Activated naive CD4-positive, alpha-beta T cell treated with anti-CD3 and anti-CD28 coated beads for 36 hours (primary cell): Measurements from ENCODE around the gene BPIFB2. TPM values are rescaled to one million over a fixed set of nuclear protein-coding genes. Genes with fewer than 3 reads are reported as not detected.
"Not testable (repeated sequence)": the region's sequence is repeated elsewhere in the genome, so short reads cannot be mapped to it uniquely, and the experiment has no call there.

ENCODE experiments used
- CTCF ChIA-PET: fragments of 350-600 bp; sonication (Branson Sonifier 250); formaldehyde crosslinking; loops from one replicate; lab custom pipeline; 2021; ENCODE audit warnings: antibody characterized with exemption; lab: Charles Lee
- DNase-seq: peaks from one replicate; pipeline ENCODE4 v3.0.0-alpha.2; 2020
- H3K27ac Mint-ChIP-seq: one replicate; pipeline ENCODE4 v1.8.0; 2021; ENCODE audit warnings: mild to moderate bottlenecking, mixed read lengths
- H3K27me3 Mint-ChIP-seq: one replicate; pipeline ENCODE4 v1.8.0; 2021; ENCODE audit warnings: low read depth, mixed read lengths
- H3K36me3 Mint-ChIP-seq: one replicate; pipeline ENCODE4 v1.8.0; 2021; ENCODE audit warnings: low read depth, mixed read lengths
- H3K4me1 Mint-ChIP-seq: one replicate; pipeline ENCODE4 v1.8.0; 2021; ENCODE audit warnings: low read depth, mixed read lengths
- H3K4me3 Mint-ChIP-seq: one replicate; pipeline ENCODE4 v1.8.0; 2021; ENCODE audit warnings: mild to moderate bottlenecking, moderate library complexity, mixed read lengths
- H3K9me3 Mint-ChIP-seq: one replicate; pipeline ENCODE4 v1.8.0; 2021; ENCODE audit warnings: mixed read lengths
- intact Hi-C: fragments of 100-400 bp; cut with micrococcal nuclease; formaldehyde crosslinking; loops from one replicate; pipeline ENCODE4 v1.15.1; 2023
- total RNA-seq, 2 experiments: library from RNA; stranded (reverse); gene quantifications; one replicate each; pipeline ENCODE4 v1.2.3, GENCODE V29; 2021

Gene BPIFB2
- total RNA-seq, 2 experiments from 2014 or later = not detected

DNA sequence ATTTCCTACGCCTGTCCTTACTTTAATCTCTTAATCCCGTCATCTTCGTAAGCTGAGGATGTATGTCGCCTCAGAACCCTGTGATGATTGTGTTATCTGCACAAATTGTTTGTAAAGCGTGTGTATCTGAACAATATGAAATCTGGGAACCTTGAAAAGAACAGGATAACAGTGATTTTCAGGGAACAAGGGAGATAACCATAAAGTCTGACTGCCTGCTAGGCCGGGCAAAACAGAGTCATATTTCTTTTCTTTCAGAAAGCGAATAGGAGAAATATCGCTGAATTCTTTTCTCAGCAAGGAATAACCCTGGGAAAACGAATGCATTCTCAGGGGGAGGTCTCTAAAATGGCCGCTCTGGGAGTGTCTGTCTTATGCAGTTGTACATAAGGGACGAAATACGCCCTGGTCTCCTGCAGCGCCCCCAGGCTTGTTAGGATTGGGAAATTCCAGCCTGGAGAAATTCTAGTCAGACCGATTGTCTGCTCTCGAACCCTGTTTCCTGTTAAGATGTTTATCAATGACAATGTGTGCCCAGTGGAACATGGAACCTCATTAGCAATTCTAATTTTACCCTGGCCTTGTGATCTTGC lies 37.7 kb downstream of the BPIFB2 start:
- CTCF ChIA-PET, H3K27me3 Mint-ChIP-seq, intact Hi-C loops, H3K4me3 Mint-ChIP-seq, H3K36me3 Mint-ChIP-seq, H3K27ac Mint-ChIP-seq, DNase-seq, H3K4me1 Mint-ChIP-seq: not testable (repeated sequence)
- peaks cover 14% of the 10 kb centered on the region for H3K9me3 Mint-ChIP-seq

DNA sequence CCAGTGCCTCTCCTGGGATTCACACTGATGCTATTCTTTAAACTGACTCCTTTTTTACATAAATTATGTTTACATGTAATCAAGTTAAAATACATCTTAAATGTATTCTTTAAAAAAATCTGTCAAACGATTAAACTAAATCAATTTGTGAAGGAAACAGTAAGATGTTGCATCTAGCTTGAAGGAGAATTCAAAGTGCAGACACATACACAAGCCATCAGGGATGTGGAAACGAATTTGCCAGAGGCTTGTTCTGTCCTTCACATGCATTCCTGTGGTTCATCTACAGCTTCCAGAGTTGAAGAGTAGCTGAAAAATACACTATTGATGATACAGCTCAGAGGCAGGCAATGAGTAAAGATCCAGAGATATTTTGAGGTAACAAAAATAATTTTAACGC lies 38.9 kb downstream of the BPIFB2 start:
- Mint-ChIP-seq H3K4me1 (no peaks in the 10 kb centered on the region), H3K36me3 (no peaks in the 10 kb centered on the region), H3K4me3 (no peak overlapping the region), H3K27me3 (no peaks in the 10 kb centered on the region), H3K9me3 (peaks cover 14% of the 10 kb centered on the region), H3K27ac (no peak overlapping the region)
- CTCF ChIA-PET = no interaction called here
- intact Hi-C loops = no loop called here
- no peak for DNase-seq

DNA sequence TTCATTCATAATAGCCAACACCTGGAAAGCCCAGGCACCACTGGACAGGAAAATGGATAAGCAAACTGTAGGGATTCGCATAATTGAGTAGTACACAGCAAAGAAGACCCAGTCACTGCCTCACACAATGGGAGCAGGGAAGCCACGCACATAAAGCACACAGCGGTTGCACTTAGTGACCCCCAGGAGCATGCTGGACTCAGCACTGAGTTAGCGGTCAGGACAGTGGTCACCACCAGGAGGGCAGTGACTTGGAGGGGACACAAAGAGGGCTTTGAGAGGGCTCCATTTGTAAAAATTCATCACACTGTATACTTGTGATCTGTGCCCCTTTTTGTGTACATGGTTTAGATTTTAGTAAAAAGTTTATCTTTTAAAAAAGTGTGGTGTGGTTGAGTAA lies 43.8 kb downstream of the BPIFB2 start:
- Mint-ChIP-seq H3K27ac (no peak overlapping the region), H3K9me3 (peaks cover 2% of the 10 kb centered on the region), H3K27me3 (no peaks in the 10 kb centered on the region), H3K4me1 (no peaks in the 10 kb centered on the region), H3K4me3 (no peak overlapping the region), H3K36me3 (no peaks in the 10 kb centered on the region)
- CTCF ChIA-PET = interaction anchor here (0.8 kb wide), 1 partner anchor 9 kb away, joined by 4 read pairs; no protein-coding TSS in a partner anchor
- intact Hi-C loops = no loop called here
- DNase-seq = no peak

DNA sequence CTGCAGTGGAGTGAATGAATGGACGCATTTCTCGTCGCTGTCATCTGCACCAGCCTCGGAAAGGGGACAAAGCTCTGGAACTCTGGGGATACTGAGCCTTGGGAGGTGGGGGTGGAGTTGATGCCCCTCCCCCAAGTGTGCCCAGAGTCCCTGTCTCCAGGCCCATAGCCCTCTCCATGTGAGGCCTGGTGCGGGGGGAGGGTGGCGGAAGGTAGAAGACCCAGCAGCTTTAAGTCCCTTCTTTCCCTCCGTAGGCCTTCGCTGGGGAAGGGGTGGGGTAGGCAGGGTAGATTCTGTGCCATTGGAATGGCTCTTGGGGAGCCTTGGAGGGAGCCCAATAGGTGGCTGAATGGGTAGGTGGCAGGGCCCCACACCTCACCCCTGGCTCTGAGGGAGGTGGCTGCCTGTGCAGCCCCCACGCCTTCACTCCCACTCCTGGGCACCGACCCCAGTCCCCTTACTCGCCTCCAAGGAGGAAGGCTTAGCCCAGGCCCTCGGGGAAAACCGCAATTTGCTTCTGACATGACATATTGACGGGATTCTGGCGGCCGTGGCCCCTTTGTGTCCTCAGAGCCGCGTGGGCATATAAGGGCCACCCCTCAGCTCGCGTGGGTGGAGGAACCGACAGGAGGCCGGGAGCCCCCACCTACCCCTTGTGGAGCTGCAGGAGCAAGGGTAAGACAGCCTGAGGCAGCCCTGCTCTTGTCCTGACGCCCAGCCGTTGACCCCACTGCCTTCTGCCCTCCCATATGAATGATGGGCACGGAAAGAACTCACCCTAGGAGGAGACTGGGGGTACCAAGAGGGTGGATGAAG lies 46.0 kb downstream of the BPIFB2 start, which contains the start of gene BPIFB3:
Gene BPIFB3 (plus strand): TSS at position 613 of the 816 bp plus-strand sequence. CDS start 1,533 bp downstream, outside the sequence.
- no peak for DNase-seq
- H3K9me3 Mint-ChIP-seq = no peaks in the 10 kb centered on the region
- H3K4me3 Mint-ChIP-seq = no peak within 1 kb of the TSS
- no peaks in the 10 kb centered on the region for H3K4me1 Mint-ChIP-seq
- no peaks in the 10 kb centered on the region for H3K27me3 Mint-ChIP-seq
- no peaks in the 10 kb centered on the region for H3K36me3 Mint-ChIP-seq
- intact Hi-C loops = no loop called here
- no peak within 1 kb of the TSS for H3K27ac Mint-ChIP-seq
- CTCF ChIA-PET = no interaction called here

DNA sequence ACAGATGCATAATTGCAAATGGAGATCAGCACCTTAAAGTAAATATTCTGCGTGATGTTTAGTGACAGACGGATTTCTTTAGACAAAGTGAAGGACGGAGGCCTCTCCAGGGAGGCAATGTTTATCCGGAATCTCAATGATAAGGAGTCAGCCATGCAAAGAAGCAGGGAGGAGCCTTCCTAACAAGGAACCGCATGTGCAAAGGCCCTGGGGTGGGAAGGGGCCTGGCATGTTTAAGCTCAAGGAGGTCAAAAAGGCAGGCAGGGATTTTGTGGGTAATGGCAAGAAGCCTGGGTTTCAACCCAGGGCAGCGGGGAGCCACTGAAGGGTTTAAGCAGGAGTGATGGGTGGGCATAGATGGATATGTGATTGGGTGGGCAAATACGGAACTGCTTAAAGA lies 46.9 kb downstream of the BPIFB2 start:
- H3K4me1 Mint-ChIP-seq = no peaks in the 10 kb centered on the region
- H3K27ac Mint-ChIP-seq = no peak overlapping the region
- no peaks in the 10 kb centered on the region for H3K27me3 Mint-ChIP-seq
- intact Hi-C loops = no loop called here
- DNase-seq = no peak
- H3K4me3 Mint-ChIP-seq = no peak overlapping the region
- CTCF ChIA-PET = no interaction called here
- no peaks in the 10 kb centered on the region for H3K9me3 Mint-ChIP-seq
- no peaks in the 10 kb centered on the region for H3K36me3 Mint-ChIP-seq

DNA sequence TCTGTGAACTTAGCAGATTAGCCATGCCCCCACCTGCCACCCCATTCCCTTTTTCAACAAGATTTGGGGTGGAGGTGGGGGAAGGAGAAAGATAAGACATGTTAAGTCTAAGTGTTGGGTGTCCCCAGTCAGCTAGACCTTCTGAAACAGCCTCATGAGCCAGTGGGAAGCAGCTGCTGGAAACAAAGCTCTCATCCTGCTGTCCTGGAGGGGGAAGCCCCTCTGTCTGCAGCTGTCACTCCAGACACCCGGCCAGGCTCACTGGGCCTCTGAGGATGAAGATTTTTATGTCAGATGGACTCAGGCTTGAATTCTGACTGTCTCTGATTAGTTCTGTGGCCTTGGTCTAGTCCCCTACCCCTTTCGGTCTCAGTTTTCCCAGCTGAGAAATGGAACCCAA lies 47.3 kb downstream of the BPIFB2 start:
- Mint-ChIP-seq H3K4me1 (no peaks in the 10 kb centered on the region), H3K36me3 (no peaks in the 10 kb centered on the region)

DNA sequence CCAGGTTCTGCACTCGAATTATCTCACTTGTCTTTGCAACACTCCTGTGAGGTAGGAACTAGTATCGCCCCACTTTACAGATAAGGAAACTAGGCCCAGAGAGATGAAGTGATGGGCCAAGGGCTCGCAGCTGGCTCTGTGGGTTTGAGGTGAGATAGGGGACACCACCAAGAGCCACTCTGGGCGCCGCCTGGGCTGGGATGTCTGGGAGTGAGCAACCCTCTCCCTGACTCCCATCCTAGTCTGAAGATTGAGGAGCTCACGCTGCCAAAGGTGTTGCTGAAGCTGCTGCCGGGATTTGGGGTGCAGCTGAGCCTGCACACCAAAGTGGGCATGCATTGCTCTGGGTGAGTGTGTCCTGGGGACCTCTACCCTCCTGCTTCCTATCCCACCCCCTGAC lies 51.6 kb downstream of the BPIFB2 start:
- no peak for DNase-seq
- no peaks in the 10 kb centered on the region for H3K36me3 Mint-ChIP-seq
- H3K9me3 Mint-ChIP-seq = no peaks in the 10 kb centered on the region
- H3K4me1 Mint-ChIP-seq = no peaks in the 10 kb centered on the region
- intact Hi-C loops = no loop called here
- no peak overlapping the region for H3K4me3 Mint-ChIP-seq
- CTCF ChIA-PET = no interaction called here
- H3K27me3 Mint-ChIP-seq = no peaks in the 10 kb centered on the region
- H3K27ac Mint-ChIP-seq = no peak overlapping the region

More for the DNA sequence above, 47.3 kb downstream of the BPIFB2 start:
- Mint-ChIP-seq H3K27ac (no peak overlapping the region), H3K9me3 (no peaks in the 10 kb centered on the region), H3K4me3 (no peak overlapping the region), H3K27me3 (no peaks in the 10 kb centered on the region)
- intact Hi-C loops = no loop called here
- CTCF ChIA-PET = no interaction called here
- no peak for DNase-seq

DNA sequence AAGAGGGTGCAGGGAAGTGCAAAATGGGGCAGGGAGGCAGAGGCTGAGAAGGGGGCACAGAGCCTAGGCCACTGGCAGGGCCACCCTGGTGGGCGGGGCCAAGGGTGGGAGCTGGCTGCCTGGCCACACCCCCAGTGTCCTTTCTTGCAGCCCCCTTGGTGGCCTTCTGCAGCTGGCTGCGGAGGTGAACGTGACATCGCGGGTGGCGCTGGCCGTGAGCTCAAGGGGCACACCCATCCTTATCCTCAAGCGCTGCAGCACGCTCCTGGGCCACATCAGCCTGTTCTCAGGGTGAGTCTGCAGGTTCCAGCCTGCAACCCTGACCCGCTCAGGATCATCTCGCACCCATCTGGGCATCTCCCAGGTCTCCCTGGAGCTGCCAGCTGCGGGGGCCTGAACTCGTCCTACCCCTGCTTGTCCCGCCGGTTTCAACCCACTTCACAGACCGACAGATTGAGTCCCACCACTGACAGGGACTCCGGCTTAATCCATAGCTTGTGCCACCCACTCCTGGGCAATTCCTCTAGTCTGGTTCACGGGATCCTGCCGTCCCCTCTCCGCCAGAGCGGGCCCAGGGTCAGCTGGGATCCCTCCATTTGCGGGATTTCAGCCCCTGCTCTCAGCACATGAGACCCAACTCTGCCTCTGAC lies 52.4 kb downstream of the BPIFB2 start:
- Mint-ChIP-seq H3K36me3 (no peaks in the 10 kb centered on the region), H3K4me1 (no peaks in the 10 kb centered on the region), H3K4me3 (no peak overlapping the region), H3K9me3 (no peaks in the 10 kb centered on the region), H3K27me3 (no peaks in the 10 kb centered on the region), H3K27ac (no peak overlapping the region)
- intact Hi-C loops = no loop called here
- no peak for DNase-seq
- CTCF ChIA-PET = no interaction called here

DNA sequence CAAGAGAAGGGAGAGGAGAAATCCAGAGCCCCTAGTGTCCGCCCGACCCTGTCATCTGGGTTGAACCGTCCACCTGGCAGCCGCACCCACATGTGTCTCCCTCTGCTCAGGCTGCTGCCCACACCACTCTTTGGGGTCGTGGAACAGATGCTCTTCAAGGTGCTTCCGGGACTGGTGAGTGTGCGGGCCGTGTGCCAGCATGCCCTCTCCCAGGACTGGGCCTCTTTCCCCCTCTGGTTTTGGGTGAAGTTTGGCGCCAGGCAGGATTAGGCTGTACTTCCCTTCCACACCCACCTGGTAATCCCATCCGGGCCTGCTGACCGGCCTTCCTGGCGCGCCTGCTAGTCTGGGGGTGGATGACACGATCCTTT lies 54.1 kb downstream of the BPIFB2 start:
- Mint-ChIP-seq H3K36me3 (no peaks in the 10 kb centered on the region), H3K4me3 (no peak overlapping the region), H3K27me3 (no peaks in the 10 kb centered on the region), H3K9me3 (no peaks in the 10 kb centered on the region), H3K4me1 (no peaks in the 10 kb centered on the region), H3K27ac (no peak overlapping the region)
- DNase-seq = no peak
- intact Hi-C loops = no loop called here
- CTCF ChIA-PET = no interaction called here

DNA sequence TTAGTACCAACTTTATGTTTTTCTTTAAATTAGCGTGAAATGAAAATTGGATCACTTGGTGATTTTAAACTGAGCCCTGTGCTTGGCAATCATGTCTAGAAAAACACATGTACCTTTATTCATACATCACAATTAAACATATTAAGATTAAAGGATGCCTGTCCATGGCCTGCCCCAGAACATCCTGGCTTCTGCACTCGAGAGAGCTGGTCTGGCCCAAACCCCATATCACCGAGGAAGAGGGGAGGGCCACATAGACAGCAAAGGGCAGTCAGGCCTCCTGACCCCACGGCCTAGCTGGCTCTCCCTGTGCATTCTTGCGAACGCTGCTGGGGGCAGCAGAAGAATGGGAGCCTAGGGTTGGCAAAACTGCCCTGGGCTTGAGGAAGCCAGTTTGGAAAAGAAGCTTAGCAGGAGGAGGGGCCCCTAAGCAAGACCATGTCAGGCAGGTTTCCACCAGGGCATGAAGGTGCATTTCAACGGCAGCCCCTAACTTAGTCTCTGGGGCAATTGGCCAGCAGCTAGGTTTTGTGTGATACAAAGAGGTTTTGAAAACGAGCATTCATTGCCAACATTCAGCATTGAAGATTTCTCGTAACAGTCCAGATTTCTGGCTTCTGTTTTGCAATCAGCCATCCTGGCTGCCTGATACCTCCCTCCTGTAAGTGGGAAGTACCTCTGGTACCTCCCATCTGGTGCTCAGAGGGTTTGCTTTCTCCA lies 54.8 kb downstream of the BPIFB2 start:
- intact Hi-C loops = no loop called here
- Mint-ChIP-seq H3K27ac (no peak overlapping the region), H3K4me1 (no peaks in the 10 kb centered on the region), H3K4me3 (no peak overlapping the region), H3K9me3 (no peaks in the 10 kb centered on the region), H3K27me3 (no peaks in the 10 kb centered on the region), H3K36me3 (no peaks in the 10 kb centered on the region)
- DNase-seq = no peak
- CTCF ChIA-PET = no interaction called here

DNA sequence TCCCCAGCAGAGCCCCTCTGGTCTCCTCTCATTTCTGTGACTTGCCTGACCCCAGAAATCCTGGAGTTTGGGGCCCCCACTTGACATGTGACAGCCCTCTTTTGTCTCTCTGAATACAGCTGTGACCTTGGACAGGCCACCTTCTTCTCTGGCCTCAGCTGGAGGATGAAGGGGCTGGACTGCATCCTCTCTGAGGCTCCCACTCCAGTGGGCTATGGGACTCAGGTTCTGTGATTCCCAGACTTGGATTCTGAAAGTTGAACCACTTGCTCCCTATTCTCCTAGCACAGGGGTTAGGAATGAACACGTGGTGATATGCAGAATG lies 55.3 kb downstream of the BPIFB2 start:
- H3K9me3 Mint-ChIP-seq = no peaks in the 10 kb centered on the region

DNA sequence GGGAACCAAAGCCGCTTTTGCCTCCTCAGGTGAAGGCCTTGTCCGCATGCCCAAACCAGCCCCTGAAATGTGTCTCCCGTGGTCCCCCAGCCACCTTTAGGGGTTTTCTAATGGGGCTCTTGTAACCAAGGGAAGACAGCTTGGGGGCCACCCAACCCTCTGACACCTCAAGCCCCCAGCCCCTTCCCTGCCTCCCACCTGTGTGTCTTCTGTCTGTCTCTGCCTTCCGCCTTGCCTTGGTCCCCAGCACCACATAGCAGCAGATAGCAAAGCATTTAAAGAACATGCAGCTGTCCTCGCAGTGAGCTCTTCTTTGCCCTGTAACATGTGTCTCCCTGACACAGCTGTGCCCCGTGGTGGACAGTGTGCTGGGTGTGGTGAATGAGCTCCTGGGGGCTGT lies 55.8 kb downstream of the BPIFB2 start:
- DNase-seq = no peak
- intact Hi-C loops = no loop called here
- no peak overlapping the region for H3K27ac Mint-ChIP-seq
- H3K36me3 Mint-ChIP-seq = no peaks in the 10 kb centered on the region
- H3K27me3 Mint-ChIP-seq = no peaks in the 10 kb centered on the region
- H3K4me3 Mint-ChIP-seq = no peak overlapping the region
- H3K9me3 Mint-ChIP-seq = no peaks in the 10 kb centered on the region
- peaks cover 4% of the 10 kb centered on the region for H3K4me1 Mint-ChIP-seq
- CTCF ChIA-PET = no interaction called here

More for the DNA sequence above, 55.3 kb downstream of the BPIFB2 start:
- no peaks in the 10 kb centered on the region for H3K4me1 Mint-ChIP-seq
- DNase-seq = no peak
- no peak overlapping the region for H3K4me3 Mint-ChIP-seq
- H3K36me3 Mint-ChIP-seq = no peaks in the 10 kb centered on the region
- H3K27ac Mint-ChIP-seq = no peak overlapping the region
- CTCF ChIA-PET = no interaction called here
- intact Hi-C loops = no loop called here
- H3K27me3 Mint-ChIP-seq = no peaks in the 10 kb centered on the region
